ENCODE results near the gene MGAT5B. TPM values are rescaled to one million over a fixed set of nuclear protein-coding genes. Genes with fewer than 3 reads are reported as not detected.

The MGAT5B gene
- polyA plus RNA-seq, 3 donors: 0.16 to 0.25 (median 0.22) TPM

GRCh38 chr17:76930107-76930506, 61.9 kb downstream of the MGAT5B start:
- H3K27ac ChIP-seq (ENCODE audit: low read depth, low read length): no peak overlapping the region
- 65 to 78% (median 75%) methylated on average over 6 of the region's 6 CpGs for WGBS, 3 donors

GRCh38 chr17:76932402-76933333, 64.5 kb downstream of the MGAT5B start:
- no peak overlapping the region for H3K27ac ChIP-seq (ENCODE audit: low read depth, low read length)
- WGBS, 3 donors: 72 to 87% (median 87%) methylated on average over 36 of the region's 36 CpGs

GRCh38 chr17:76934561-76935320, 66.5 kb downstream of the MGAT5B start:
- H3K27ac ChIP-seq (ENCODE audit: low read depth, low read length): no peak overlapping the region
- 54 to 65% (median 62%) methylated on average over 12 of the region's 12 CpGs for WGBS, 3 donors

GRCh38 chr17:76935331-76935730, 67.1 kb downstream of the MGAT5B start:
- H3K27ac ChIP-seq (ENCODE audit: low read depth, low read length): no peak overlapping the region
- 71 to 88% (median 82%) methylated on average over 3 of the region's 3 CpGs for WGBS, 3 donors

GRCh38 chr17:76937238-76937637, 69.0 kb downstream of the MGAT5B start:
- no peak overlapping the region for H3K27ac ChIP-seq (ENCODE audit: low read depth, low read length)
- WGBS, 3 donors: 71 to 93% (median 90%) methylated on average over 2 of the region's 2 CpGs

- 71 to 90% (median 84%) methylated on average over 10 of the region's 10 CpGs for WGBS, 3 donors
- no peak overlapping the region for H3K27ac ChIP-seq (ENCODE audit: low read depth, low read length)
These were observed 69.8 kb downstream of the MGAT5B start for GRCh38 chr17:76938009-76938408.

GRCh38 chr17:76940295-76940694, 72.1 kb downstream of the MGAT5B start:
- no peak overlapping the region for H3K27ac ChIP-seq (ENCODE audit: low read depth, low read length)
- 44 to 67% (median 63%) methylated on average over 14 of the region's 14 CpGs for WGBS, 3 donors

GRCh38 chr17:76940738-76941350, 72.6 kb downstream of the MGAT5B start:
- WGBS, 3 donors: 80 to 92% (median 86%) methylated on average over 13 of the region's 13 CpGs
- H3K27ac ChIP-seq (ENCODE audit: low read depth, low read length): no peak overlapping the region

GRCh38 chr17:76943202-76943601, 75.0 kb downstream of the MGAT5B start:
- WGBS, 3 donors: 62 to 71% (median 70%) methylated on average over 7 of the region's 7 CpGs
- no peak overlapping the region for H3K27ac ChIP-seq (ENCODE audit: low read depth, low read length)

- 32 to 88% (median 71%) methylated on average over 9 of the region's 9 CpGs for WGBS, 3 donors
- H3K27ac ChIP-seq (ENCODE audit: low read depth, low read length): no peak overlapping the region
These were observed 75.6 kb downstream of the MGAT5B start for GRCh38 chr17:76943781-76944213.

GRCh38 chr17:76944477-76944876, 76.3 kb downstream of the MGAT5B start:
- 67 to 90% (median 86%) methylated on average over 16 of the region's 16 CpGs for WGBS, 3 donors
- no peak overlapping the region for H3K27ac ChIP-seq (ENCODE audit: low read depth, low read length)

- 82 to 84% (median 84%) methylated on average over 18 of the region's 18 CpGs for WGBS, 3 donors
- H3K27ac ChIP-seq (ENCODE audit: low read depth, low read length): no peak overlapping the region
These were observed 78.0 kb downstream of the MGAT5B start for GRCh38 chr17:76946111-76946771.

GRCh38 chr17:76946772-76947135, 78.5 kb downstream of the MGAT5B start:
- H3K27ac ChIP-seq (ENCODE audit: low read depth, low read length): no peak overlapping the region
- 65 to 79% (median 71%) methylated on average over 10 of the region's 10 CpGs for WGBS, 3 donors

GRCh38 chr17:76947309-76947708, 79.1 kb downstream of the MGAT5B start:
- H3K27ac ChIP-seq (ENCODE audit: low read depth, low read length): no peak overlapping the region
- WGBS, 3 donors: 79 to 93% (median 86%) methylated on average over 10 of the region's 10 CpGs

GRCh38 chr17:76947771-76948170, 79.6 kb downstream of the MGAT5B start:
- no peak overlapping the region for H3K27ac ChIP-seq (ENCODE audit: low read depth, low read length)
- 56 to 78% (median 59%) methylated on average over 11 to 17 of the region's 17 CpGs for WGBS, 3 donors

- WGBS, 3 donors: 86 to 94% (median 93%) methylated on average over 7 to 10 of the region's 10 CpGs
These were observed 80.1 kb downstream of the MGAT5B start for GRCh38 chr17:76948301-76948700.

GRCh38 chr17:76948726-76949342, 80.6 kb downstream of the MGAT5B start:
- WGBS, 3 donors: 80 to 84% (median 81%) methylated on average over 26 to 27 of the region's 27 CpGs
- no peak overlapping the region for H3K27ac ChIP-seq (ENCODE audit: low read depth, low read length)

More at GRCh38 chr17:76948301-76948700, 80.1 kb downstream of the MGAT5B start:
- no peak overlapping the region for H3K27ac ChIP-seq (ENCODE audit: low read depth, low read length)

All from adipose tissue (tissue), 3 donors.